ENCODE measurements around the gene EMC8. TPM values are rescaled to one million over a fixed set of nuclear protein-coding genes. Genes with fewer than 3 reads are reported as not detected.

EMC8 gene
- total and polyA plus RNA-seq, 2 experiments from 2014 or later = 51.1 to 69.4 TPM

GRCh38 chr16:85844169-85844481, 44.8 kb upstream of the EMC8 start:
- Histone ChIP-seq H4K20me1 (replicated peaks; ENCODE audit: insufficient read depth) (no peaks in the 10 kb centered on the region), H3K27me3 (ENCODE audit: insufficient read depth) (no peaks in the 10 kb centered on the region), H2AFZ (no peak overlapping the region), H3K4me1 (ENCODE audit: insufficient read depth) (no peaks in the 10 kb centered on the region), H3K9me2 (ENCODE audit: insufficient read depth) (no peaks in the 10 kb centered on the region), H3K79me2 (replicated peaks; ENCODE audit: insufficient read depth) (no peaks in the 10 kb centered on the region), H3F3A (replicated peaks; ENCODE audit: low read depth) (no peaks in the 10 kb centered on the region), H3K4me3 (no peak overlapping the region), H3K4me2 (no peak overlapping the region), H3K36me3 (ENCODE audit: insufficient read depth) (no peaks in the 10 kb centered on the region), H3K27ac (ENCODE audit: low read depth) (no peak overlapping the region)
- Mint-ChIP-seq H3K36me3 (ENCODE audit: low read depth) (no peaks in the 10 kb centered on the region), H3K27me3 (ENCODE audit: insufficient read depth, low read depth, poor library complexity) (peaks cover 9% of the 10 kb centered on the region), H3K9me3 (no peaks in the 10 kb centered on the region; the same call in 1 of the 3 replicates), H3K4me3 (no peak overlapping the region), H3K27ac (no peak overlapping the region), H3K4me1 (no peaks in the 10 kb centered on the region; the same call in 2 of the 3 replicates)
- TF ChIP-seq ZNF462 (CRISPR knock-in tag; IDR thresholded peaks at IDR 0.05) (no peak), EZH2phosphoT487 (IDR thresholded peaks at IDR 0.05; ENCODE audit: unreplicated experiment) (no peak), REST (IDR thresholded peaks at IDR 0.05; ENCODE audit: unreplicated experiment) (no peak), STAT1 (IDR thresholded peaks at IDR 0.05; ENCODE audit: unreplicated experiment) (no peak), ZNF331 (CRISPR knock-in tag; IDR thresholded peaks at IDR 0.05; ENCODE audit: low read depth) (no peak), ZNF114 (CRISPR knock-in tag; IDR thresholded peaks at IDR 0.05) (no peak), NANOG (IDR thresholded peaks at IDR 0.05; ENCODE audit: borderline replicate concordance) (no peak), ETS1 (IDR thresholded peaks at IDR 0.05) (no peak)
- DNase-seq (ENCODE audit: low spot score) (no peak), ATAC-seq (no peak)

Measured in GM23338 (cell line).